HepG2 (cell line): Measurements from ENCODE around the gene RPRML. TPM values are rescaled to one million over a fixed set of nuclear protein-coding genes. Genes with fewer than 3 reads are reported as not detected.

Experiments used
- AGO2 ChIP-seq: fragments of 200-400 bp; formaldehyde crosslinking; optimal IDR thresholded peaks from 2 replicates; pipeline ENCODE3; 2017; ENCODE audit warnings: mild to moderate bottlenecking, low read depth, low read length, moderate library complexity
- BRCA1 ChIP-seq: sonication (generic); formaldehyde crosslinking; IDR thresholded peaks from 2 replicates; pipeline ENCODE4 v1.4.0; 2020; ENCODE audit warnings: missing genetic modification reagents
- FOXA3 ChIP-seq: IDR thresholded peaks from 2 replicates; pipeline ENCODE4 v1.6.1; 2016; ENCODE audit warnings: missing genetic modification reagents, missing compliant biosample characterization
- JUNB ChIP-seq: sonication (generic); formaldehyde crosslinking; IDR thresholded peaks from 2 replicates; pipeline ENCODE4 v1.8.0; 2022; ENCODE audit warnings: missing genetic modification reagents, mild to moderate bottlenecking, borderline replicate concordance
- MAFF ChIP-seq: IDR thresholded peaks from 2 replicates; pipeline ENCODE4 v1.6.1; 2011; ENCODE audit warnings: low read depth, low read length, improper control_type of control experiment
- MLXIP ChIP-seq: sonication (generic); formaldehyde crosslinking; IDR thresholded peaks from 2 replicates; pipeline ENCODE4 v1.9.0; 2021; ENCODE audit warnings: missing genetic modification reagents, borderline replicate concordance
- MTF2 ChIP-seq: sonication (generic); formaldehyde crosslinking; IDR thresholded peaks from 2 replicates; pipeline ENCODE4 v1.5.0; 2020; ENCODE audit warnings: missing genetic modification reagents, borderline replicate concordance
- PATZ1 ChIP-seq: sonication (generic); formaldehyde crosslinking; IDR thresholded peaks from 2 replicates; pipeline ENCODE4 v1.4.0; 2020; ENCODE audit warnings: missing genetic modification reagents
- RERE ChIP-seq: IDR thresholded peaks from 2 replicates; pipeline ENCODE4 v1.6.1; 2016; ENCODE audit warnings: low read depth, missing genetic modification reagents, missing compliant biosample characterization
- REXO4 ChIP-seq: sonication (generic); formaldehyde crosslinking; IDR thresholded peaks from 2 replicates; pipeline ENCODE4 v1.8.0; 2022; ENCODE audit warnings: missing genetic modification reagents, mild to moderate bottlenecking, borderline replicate concordance
- TIGD3 ChIP-seq: sonication (generic); formaldehyde crosslinking; IDR thresholded peaks from 2 replicates; pipeline ENCODE4 v1.5.1; 2020; ENCODE audit warnings: mild to moderate bottlenecking, missing genetic modification reagents, borderline replicate concordance
- USF2 ChIP-seq, 2 experiments: sonication (generic) in 1 of 2; formaldehyde crosslinking in 1 of 2; IDR thresholded peaks; 2 replicates each; pipeline versions ENCODE4 v1.5.1 to v1.6.1; 2011 to 2020; ENCODE audit warnings: borderline replicate concordance in 1 of 2, low read depth in 1 of 2, low read length in 1 of 2, mild to moderate bottlenecking in 1 of 2, missing genetic modification reagents in 1 of 2, moderate library complexity in 1 of 2
- ZNF75D ChIP-seq: sonication (generic); formaldehyde crosslinking; IDR thresholded peaks from 2 replicates; pipeline ENCODE4 v1.8.1; 2023; ENCODE audit warnings: missing genetic modification reagents, mild to moderate bottlenecking, borderline replicate concordance
- polyA plus RNA-seq, 8 experiments: library from polyadenylated mRNA; depleted of rRNA in 3 of 8; stranded (reverse) in 7 of 8; unstranded in 1 of 8; fragments of >200 nt; fragmentation: Illumina TruSeq in 4 of 8; extraction: Trizol in 4 of 8; gene quantifications; 2 replicates each; pipeline versions ENCODE4 v1.2.1 to v1.2.3, GENCODE V29; 2011 to 2016; ENCODE audit warnings: low read depth in 4 of 8, missing spikeins in 1 of 8, mixed read lengths in 1 of 8; ENCODE audit not compliant: insufficient read depth in 1 of 8
- total RNA-seq, 5 experiments: library from RNA; depleted of rRNA; stranded (reverse); fragments of >200 nt; fragmentation: Illumina TruSeq; extraction: Trizol; gene quantifications; 2 replicates each; pipeline ENCODE4 v1.2.3, GENCODE V29; 2016; ENCODE audit warnings: low read depth in 1 of 5

RPRML gene
- total and polyA plus RNA-seq, 2 of the 13 experiments (the other 11 are each of a cell fraction or from before 2014, with no cell fraction given): not detected

- no peak for TF ChIP-seq MLXIP (CRISPR knock-in tag)
- TF ChIP-seq MTF2: no peak
- no peak for TF ChIP-seq AGO2
- TF ChIP-seq MAFF: no peak
- peak; percentile 96 for TF ChIP-seq PATZ1 (CRISPR knock-in tag)
- no peak for TF ChIP-seq JUNB (CRISPR knock-in tag)
- TF ChIP-seq REXO4 (CRISPR knock-in tag): no peak
- peak; percentile 89 for TF ChIP-seq FOXA3 (CRISPR knock-in tag)
- TF ChIP-seq BRCA1 (CRISPR knock-in tag): no peak
- TF ChIP-seq TIGD3: no peak
- no peak for TF ChIP-seq USF2 (IDR thresholded peaks at IDR 0.05; ENCODE audit: low read depth, low read length)
- no peak for TF ChIP-seq USF2 (CRISPR knock-in tag; IDR thresholded peaks at IDR 0.05; ENCODE audit: borderline replicate concordance)
- no peak for TF ChIP-seq RERE (CRISPR knock-in tag)
- TF ChIP-seq ZNF75D: no peak
These were observed 3.5 kb upstream of the RPRML start (continued) for GRCh38 chr17:46982577-46982976.
